SK-N-SH (cell line): Measurements from ENCODE around the gene PTPN14. TPM values are rescaled to one million over a fixed set of nuclear protein-coding genes. Genes with fewer than 3 reads are reported as not detected.

Experiments
- CTCF ChIA-PET: fragments of 300-600, 350-600 bp; formaldehyde crosslinking; extraction: SDS; loops from one replicate; lab custom pipeline; 2021; lab: Yijun Ruan, JAX
- POLR2A ChIA-PET: fragments of 350-600 bp; sonication (Branson Sonifier 250); formaldehyde crosslinking; extraction: SDS; loops from one replicate; lab custom pipeline; 2020; ENCODE audit warnings: antibody characterized with exemption, inconsistent platforms; lab: Yijun Ruan, JAX
- DNase-seq: peaks from one replicate; pipeline ENCODE4 v3.0.0; 2012
- H2AFZ ChIP-seq: fragments of 200-600 bp; sonication (generic); 2 replicates; pipeline ENCODE4 v1.8.1; 2016; ENCODE audit warnings: antibody characterized with exemption, mild to moderate bottlenecking, low read depth
- H3F3A ChIP-seq: fragments of 200-600 bp; sonication (generic); replicated peaks from 2 replicates; pipeline ENCODE3; 2016; ENCODE audit warnings: antibody characterized with exemption, mild to moderate bottlenecking; ENCODE audit not compliant: insufficient read depth
- H3K27ac ChIP-seq, 2 experiments: fragments of 200-500 bp in 1 of 2; fragments of 200-600 bp in 1 of 2; sonication (Bioruptor generic) in 1 of 2; sonication (generic), shearing (Covaris generic) in 1 of 2; 2 replicates each; pipeline versions ENCODE4 v1.5.1 to v1.6.1; 2014 to 2016; ENCODE audit warnings: low read depth in 2 of 2, inconsistent platforms in 1 of 2, low read length in 1 of 2, mild to moderate bottlenecking in 1 of 2, mixed read lengths in 1 of 2
- H3K27me3 ChIP-seq: fragments of 200-600 bp; sonication (generic), shearing (Covaris generic); 2 replicates; pipeline ENCODE4 v1.6.1; 2016; ENCODE audit warnings: mixed run types; ENCODE audit not compliant: insufficient read depth
- H3K36me3 ChIP-seq, 2 experiments: fragments of 200-500 bp in 1 of 2; fragments of 200-600 bp in 1 of 2; sonication (Bioruptor generic) in 1 of 2; sonication (generic) in 1 of 2; replicated peaks in 1 of 2; 2 replicates each; pipeline versions ENCODE3 to v1.5.1; 2014 to 2016; ENCODE audit warnings: low read length in 1 of 2, mild to moderate bottlenecking in 1 of 2; ENCODE audit not compliant: insufficient read depth in 2 of 2, control insufficient read depth in 1 of 2
- H3K4me1 ChIP-seq, 2 experiments: fragments of 200-500 bp in 1 of 2; fragments of 200-600 bp in 1 of 2; sonication (Bioruptor generic) in 1 of 2; sonication (generic), shearing (Covaris generic) in 1 of 2; 2 replicates each; pipeline versions ENCODE4 v1.5.1 to v1.6.1; 2014 to 2016; ENCODE audit warnings: low read depth in 1 of 2, low read length in 1 of 2, mixed run types in 1 of 2; ENCODE audit not compliant: insufficient read depth in 2 of 2, control insufficient read depth in 1 of 2
- H3K4me2 ChIP-seq: fragments of 200-600 bp; sonication (generic), shearing (Covaris generic); 2 replicates; pipeline ENCODE4 v1.6.1; 2017; ENCODE audit warnings: mixed run types
- H3K4me3 ChIP-seq, 2 experiments: fragments of 200-500 bp in 1 of 2; fragments of 200-600 bp in 1 of 2; sonication (Bioruptor generic) in 1 of 2; sonication (generic), shearing (Covaris generic) in 1 of 2; 2 replicates each; pipeline versions ENCODE4 v1.5.1 to v1.8.1; 2014 to 2016; ENCODE audit warnings: low read depth in 2 of 2, inconsistent platforms in 1 of 2, low read length in 1 of 2, mild to moderate bottlenecking in 1 of 2, mixed read lengths in 1 of 2, moderate library complexity in 1 of 2
- H3K79me2 ChIP-seq: fragments of 200-600 bp; sonication (generic); 2 replicates; pipeline ENCODE4 v1.8.1; 2017; ENCODE audit warnings: mild to moderate bottlenecking; ENCODE audit not compliant: insufficient read depth
- H3K9ac ChIP-seq: fragments of 200-600 bp; sonication (generic); 2 replicates; pipeline ENCODE4 v1.6.1; 2017; ENCODE audit warnings: mixed run types
- H3K9me2 ChIP-seq: fragments of 200-600 bp; sonication (generic); 2 replicates; pipeline ENCODE4 v1.6.1; 2017; ENCODE audit warnings: mixed run types
- H3K9me3 ChIP-seq: fragments of 200-600 bp; sonication (generic); 2 replicates; pipeline ENCODE4 v1.6.1; 2017; ENCODE audit warnings: mixed run types, mild to moderate bottlenecking, moderate library complexity
- H4K20me1 ChIP-seq: fragments of 200-600 bp; sonication (generic); 2 replicates; pipeline ENCODE4 v1.6.1; 2017; ENCODE audit warnings: mild to moderate bottlenecking, mixed run types; ENCODE audit not compliant: insufficient read depth
- ELF1 ChIP-seq: IDR thresholded peaks from 2 replicates; pipeline ENCODE4 v1.4.0; 2012
- FOXJ3 ChIP-seq: sonication (generic); formaldehyde crosslinking; IDR thresholded peaks from 2 replicates; pipeline ENCODE4 v1.5.1; 2020; ENCODE audit warnings: mild to moderate bottlenecking, missing genetic modification reagents
- FOXM1 ChIP-seq: IDR thresholded peaks from 2 replicates; pipeline ENCODE4 v1.4.0; 2012; ENCODE audit warnings: low read depth, mild to moderate bottlenecking
- JUND ChIP-seq: IDR thresholded peaks from 2 replicates; pipeline ENCODE4 v1.4.0; 2012
- MXI1 ChIP-seq: IDR thresholded peaks from 2 replicates; pipeline ENCODE4 v1.6.1; 2012; ENCODE audit warnings: mild to moderate bottlenecking, low read depth, low read length, improper control_type of control experiment
- NFIC ChIP-seq: IDR thresholded peaks from 2 replicates; pipeline ENCODE4 v1.4.0; 2012; ENCODE audit warnings: borderline replicate concordance
- NRF1 ChIP-seq: IDR thresholded peaks from 2 replicates; pipeline ENCODE4 v1.6.1; 2012; ENCODE audit warnings: low read depth, mild to moderate bottlenecking, low read length
- RFX5 ChIP-seq: IDR thresholded peaks from 2 replicates; pipeline ENCODE4 v1.6.1; 2012; ENCODE audit warnings: mild to moderate bottlenecking, improper control_type of control experiment, low read length
- TCF12 ChIP-seq: IDR thresholded peaks from 2 replicates; pipeline ENCODE4 v1.4.0; 2012
- TEAD4 ChIP-seq: IDR thresholded peaks from 2 replicates; pipeline ENCODE4 v1.4.0; 2012; ENCODE audit warnings: mild to moderate bottlenecking, borderline replicate concordance; ENCODE audit not compliant: insufficient read depth
- WGBS: methylation state at CpG from one replicate; pipeline ENCODE4 v1.1.6; 2017; ENCODE audit warnings: low lambda C conversion rate; 5-methylcytosine and 5-hydroxymethylcytosine counted together
- polyA plus RNA-seq, 3 experiments: library from polyadenylated mRNA; depleted of rRNA; stranded (reverse); fragments of >200 nt; gene quantifications; 2 replicates each; pipeline ENCODE4 v1.2.3, GENCODE V29; 2012
- TF ChIP-seq, protein P1 (sequence below): fragments of 150-350 bp; IDR thresholded peaks from 2 replicates; pipeline ENCODE4 v1.6.1; 2017; ENCODE audit warnings: antibody characterized with exemption, low read length, low read depth, borderline replicate concordance
- TF ChIP-seq, protein P2 (sequence below): IDR thresholded peaks from 2 replicates; pipeline ENCODE4 v1.4.0; 2012; ENCODE audit warnings: low read depth
- TF ChIP-seq, protein P3 (sequence below): fragments of 150-350 bp; IDR thresholded peaks from 2 replicates; pipeline ENCODE4 v1.6.1; 2016; ENCODE audit warnings: mild to moderate bottlenecking, low read depth, low read length
- TF ChIP-seq, protein P4 (sequence below): fragments of 200-600 bp; sonication (generic); IDR thresholded peaks from 2 replicates; pipeline ENCODE4 v1.6.1; 2017; ENCODE audit warnings: antibody characterized with exemption, mild to moderate bottlenecking, moderate library complexity

The PTPN14 gene
- polyA plus RNA-seq, 1 of the 3 experiments (the other 2 are of a cell fraction) = 12.8 TPM

DNA sequence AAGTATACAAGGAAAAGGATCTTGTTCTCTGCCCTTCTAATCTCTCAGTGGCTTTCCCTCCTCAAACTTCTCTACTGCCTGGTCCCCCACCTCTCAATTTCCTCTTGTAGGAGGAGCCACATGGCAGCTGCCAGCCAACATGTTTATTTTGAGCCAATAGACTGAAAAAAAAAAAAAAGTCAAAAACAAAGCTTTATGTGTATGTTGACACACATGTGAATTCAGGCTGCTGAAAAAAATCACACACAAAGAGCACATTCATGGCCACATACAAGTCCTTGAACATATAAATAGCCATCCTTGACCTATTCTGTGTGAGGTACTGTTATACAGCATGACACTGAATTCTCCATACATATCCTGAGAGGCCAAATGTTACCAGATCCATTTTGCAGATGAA is 3.7 kb downstream of the PTPN14 start (continued):
- no peak for TF ChIP-seq NFIC
- TF ChIP-seq, protein P1, sequence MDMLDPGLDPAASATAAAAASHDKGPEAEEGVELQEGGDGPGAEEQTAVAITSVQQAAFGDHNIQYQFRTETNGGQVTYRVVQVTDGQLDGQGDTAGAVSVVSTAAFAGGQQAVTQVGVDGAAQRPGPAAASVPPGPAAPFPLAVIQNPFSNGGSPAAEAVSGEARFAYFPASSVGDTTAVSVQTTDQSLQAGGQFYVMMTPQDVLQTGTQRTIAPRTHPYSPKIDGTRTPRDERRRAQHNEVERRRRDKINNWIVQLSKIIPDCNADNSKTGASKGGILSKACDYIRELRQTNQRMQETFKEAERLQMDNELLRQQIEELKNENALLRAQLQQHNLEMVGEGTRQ = no peak
- TF ChIP-seq, protein P2, sequence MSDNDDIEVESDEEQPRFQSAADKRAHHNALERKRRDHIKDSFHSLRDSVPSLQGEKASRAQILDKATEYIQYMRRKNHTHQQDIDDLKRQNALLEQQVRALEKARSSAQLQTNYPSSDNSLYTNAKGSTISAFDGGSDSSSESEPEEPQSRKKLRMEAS = no peak
- no peak for TF ChIP-seq TCF12
- no peak for TF ChIP-seq ELF1
- TF ChIP-seq NRF1 = no peak
- no peak for TF ChIP-seq MXI1
- TF ChIP-seq, protein P3, sequence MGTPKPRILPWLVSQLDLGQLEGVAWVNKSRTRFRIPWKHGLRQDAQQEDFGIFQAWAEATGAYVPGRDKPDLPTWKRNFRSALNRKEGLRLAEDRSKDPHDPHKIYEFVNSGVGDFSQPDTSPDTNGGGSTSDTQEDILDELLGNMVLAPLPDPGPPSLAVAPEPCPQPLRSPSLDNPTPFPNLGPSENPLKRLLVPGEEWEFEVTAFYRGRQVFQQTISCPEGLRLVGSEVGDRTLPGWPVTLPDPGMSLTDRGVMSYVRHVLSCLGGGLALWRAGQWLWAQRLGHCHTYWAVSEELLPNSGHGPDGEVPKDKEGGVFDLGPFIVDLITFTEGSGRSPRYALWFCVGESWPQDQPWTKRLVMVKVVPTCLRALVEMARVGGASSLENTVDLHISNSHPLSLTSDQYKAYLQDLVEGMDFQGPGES = no peak
- TF ChIP-seq, all 33 proteins: peak for 0

DNA sequence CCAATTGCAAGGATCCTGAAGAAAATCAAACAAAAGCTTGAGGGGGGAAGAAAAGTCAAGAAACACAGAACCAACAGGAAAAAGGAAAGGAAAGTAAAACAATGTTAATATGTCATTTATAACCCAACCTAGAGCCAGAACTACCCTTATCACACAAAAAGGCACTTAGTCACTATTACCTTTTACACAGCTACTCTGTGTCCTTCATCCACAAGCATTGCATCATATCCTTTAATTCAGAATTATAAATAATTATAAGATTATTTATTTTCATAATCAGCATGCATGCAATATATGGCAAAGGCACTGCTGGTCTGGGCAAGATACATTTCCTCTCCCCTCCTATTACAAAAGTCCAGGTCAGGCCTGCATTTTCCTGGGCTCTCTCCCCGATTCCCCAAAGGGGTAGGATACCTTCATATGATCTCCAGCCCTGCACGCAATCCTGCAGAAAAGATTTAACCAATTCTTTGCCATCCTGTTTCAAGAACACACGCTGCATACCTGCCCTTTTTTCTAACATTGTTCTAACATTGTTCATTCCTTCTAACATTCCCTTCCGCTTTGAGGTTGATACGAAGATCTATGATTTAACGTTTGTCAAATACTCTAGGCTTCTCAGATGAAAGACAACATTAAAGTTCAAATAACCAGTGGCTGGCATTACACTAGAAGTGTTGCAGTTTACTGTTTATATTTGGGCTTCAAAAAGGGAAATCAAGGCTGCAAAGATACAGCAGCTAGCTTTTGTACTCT is 4.3 kb downstream of the PTPN14 start:
- peaks cover 77% of the 10 kb centered on the region for H4K20me1 ChIP-seq
- CTCF ChIA-PET = interaction anchor here (1.1 to 4.6 kb wide), 2 partner anchors 81 to 214 kb away, joined by 3 to 17 read pairs; no protein-coding TSS in a partner anchor
- no peak for DNase-seq
- H2AFZ ChIP-seq = no peak overlapping the region
- H3K4me3 ChIP-seq = peak overlapping the region in 1 of 2 experiments; percentile 16; a peak in 2 of 4 replicates
- H3K9me3 ChIP-seq = no peaks in the 10 kb centered on the region
- POLR2A ChIA-PET = no interaction called here
- no peak overlapping the region for H3K27ac ChIP-seq
- peaks cover 9 to 11% of the 10 kb centered on the region in 2 experiments for H3K36me3 ChIP-seq
- H3F3A ChIP-seq = peaks cover 8% of the 10 kb centered on the region
- peaks cover 14 to 35% of the 10 kb centered on the region in 2 experiments for H3K4me1 ChIP-seq
- H3K79me2 ChIP-seq = peaks cover 93% of the 10 kb centered on the region
- peak overlapping the region; percentile 84 for H3K4me2 ChIP-seq
- H3K27me3 ChIP-seq = no peaks in the 10 kb centered on the region
- WGBS = 81% methylated on average over 6 of the region's 6 CpGs
- no peak overlapping the region for H3K9ac ChIP-seq
- no peaks in the 10 kb centered on the region for H3K9me2 ChIP-seq
- TF ChIP-seq JUND (no peak), FOXJ3 (CRISPR knock-in tag) (no peak), NRF1 (no peak), FOXM1 (no peak), RFX5 (no peak), TEAD4 (no peak)
- TF ChIP-seq, protein P4, sequence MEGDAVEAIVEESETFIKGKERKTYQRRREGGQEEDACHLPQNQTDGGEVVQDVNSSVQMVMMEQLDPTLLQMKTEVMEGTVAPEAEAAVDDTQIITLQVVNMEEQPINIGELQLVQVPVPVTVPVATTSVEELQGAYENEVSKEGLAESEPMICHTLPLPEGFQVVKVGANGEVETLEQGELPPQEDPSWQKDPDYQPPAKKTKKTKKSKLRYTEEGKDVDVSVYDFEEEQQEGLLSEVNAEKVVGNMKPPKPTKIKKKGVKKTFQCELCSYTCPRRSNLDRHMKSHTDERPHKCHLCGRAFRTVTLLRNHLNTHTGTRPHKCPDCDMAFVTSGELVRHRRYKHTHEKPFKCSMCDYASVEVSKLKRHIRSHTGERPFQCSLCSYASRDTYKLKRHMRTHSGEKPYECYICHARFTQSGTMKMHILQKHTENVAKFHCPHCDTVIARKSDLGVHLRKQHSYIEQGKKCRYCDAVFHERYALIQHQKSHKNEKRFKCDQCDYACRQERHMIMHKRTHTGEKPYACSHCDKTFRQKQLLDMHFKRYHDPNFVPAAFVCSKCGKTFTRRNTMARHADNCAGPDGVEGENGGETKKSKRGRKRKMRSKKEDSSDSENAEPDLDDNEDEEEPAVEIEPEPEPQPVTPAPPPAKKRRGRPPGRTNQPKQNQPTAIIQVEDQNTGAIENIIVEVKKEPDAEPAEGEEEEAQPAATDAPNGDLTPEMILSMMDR = no peak
- TF ChIP-seq, all 33 proteins: peak for 0
